Suprapubic skin (tissue), 3 donors: ENCODE data around the gene RHEX.

Experiments
- EP300 ChIP-seq: sonication (generic); formaldehyde crosslinking; IDR thresholded peaks from one replicate; pipeline ENCODE4 v1.6.1; 2017; ENCODE audit warnings: antibody characterized with exemption
- TF ChIP-seq, protein P1 (sequence below), 2 donors: fragments of 200-600 bp in 1 of 2; fragments of 450-650 bp in 1 of 2; sonication (generic) in 1 of 2; IDR thresholded peaks; one replicate each; pipeline ENCODE4 v1.5.1; 2016 to 2019; ENCODE audit warnings: antibody characterized with exemption in 2 of 2, mild to moderate bottlenecking in 1 of 2, moderate library complexity in 1 of 2

DNA sequence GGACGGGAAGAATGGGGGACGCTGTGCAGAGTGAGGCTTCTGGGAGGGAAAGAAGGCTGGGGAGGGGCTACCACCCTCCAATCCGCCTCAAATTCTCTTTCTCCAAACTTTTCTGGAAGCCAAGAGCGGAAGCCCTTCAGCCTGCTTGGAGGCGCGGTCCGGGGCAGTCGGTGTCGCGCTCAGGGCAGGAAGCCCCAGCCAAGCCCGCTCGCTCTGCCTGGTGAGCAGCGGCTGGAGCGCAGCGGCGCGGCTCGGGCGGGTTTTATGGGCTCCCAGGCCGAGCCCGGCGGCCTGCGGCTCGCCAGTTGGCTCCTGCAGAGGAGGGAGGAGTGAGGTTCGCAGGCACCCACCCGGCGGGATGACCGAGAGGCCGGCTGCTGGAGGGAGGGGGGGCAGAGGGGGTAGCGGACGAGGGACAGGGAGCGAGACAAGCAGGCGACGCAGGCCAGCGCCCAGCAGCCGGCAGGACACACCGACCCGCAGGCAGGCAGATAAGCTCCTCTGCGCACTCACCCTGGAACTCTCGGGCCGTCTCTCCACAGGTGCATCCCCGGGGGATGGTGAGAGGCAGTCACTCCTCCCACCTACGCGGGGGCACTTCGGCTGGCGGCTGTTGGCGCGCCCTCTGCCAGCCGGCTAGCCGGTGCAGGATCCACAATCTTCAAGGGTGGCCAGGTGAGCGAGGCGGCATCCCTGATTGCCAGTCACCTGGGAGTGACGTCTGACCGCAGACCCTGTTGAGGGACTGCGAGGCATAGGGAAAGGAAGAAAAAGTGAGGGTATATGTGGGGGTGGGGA, 64.4 kb downstream of the RHEX start, which contains the start of gene AVPR1B:
- TF ChIP-seq, protein P1, sequence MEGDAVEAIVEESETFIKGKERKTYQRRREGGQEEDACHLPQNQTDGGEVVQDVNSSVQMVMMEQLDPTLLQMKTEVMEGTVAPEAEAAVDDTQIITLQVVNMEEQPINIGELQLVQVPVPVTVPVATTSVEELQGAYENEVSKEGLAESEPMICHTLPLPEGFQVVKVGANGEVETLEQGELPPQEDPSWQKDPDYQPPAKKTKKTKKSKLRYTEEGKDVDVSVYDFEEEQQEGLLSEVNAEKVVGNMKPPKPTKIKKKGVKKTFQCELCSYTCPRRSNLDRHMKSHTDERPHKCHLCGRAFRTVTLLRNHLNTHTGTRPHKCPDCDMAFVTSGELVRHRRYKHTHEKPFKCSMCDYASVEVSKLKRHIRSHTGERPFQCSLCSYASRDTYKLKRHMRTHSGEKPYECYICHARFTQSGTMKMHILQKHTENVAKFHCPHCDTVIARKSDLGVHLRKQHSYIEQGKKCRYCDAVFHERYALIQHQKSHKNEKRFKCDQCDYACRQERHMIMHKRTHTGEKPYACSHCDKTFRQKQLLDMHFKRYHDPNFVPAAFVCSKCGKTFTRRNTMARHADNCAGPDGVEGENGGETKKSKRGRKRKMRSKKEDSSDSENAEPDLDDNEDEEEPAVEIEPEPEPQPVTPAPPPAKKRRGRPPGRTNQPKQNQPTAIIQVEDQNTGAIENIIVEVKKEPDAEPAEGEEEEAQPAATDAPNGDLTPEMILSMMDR (IDR thresholded peaks at IDR 0.05), result no peak
- no peak for TF ChIP-seq EP300
